CD4-positive, alpha-beta T cell treated with Interleukin-21 for 1 hour (primary cell): ENCODE measurements around the gene OR51E1.

Experiments
- DNase-seq: peaks from one replicate; pipeline ENCODE4 v3.0.0-alpha.2; 2020

The OR51E1 gene

GRCh38 chr11:4643682-4644081 lies at the start of gene OR51E1:
Gene OR51E1 (plus strand): TSS chr11:4643982. CDS start chr11:4652527, 8,545 bp downstream.
- DNase-seq = no peak

GRCh38 chr11:4605057-4605456 lies 38.7 kb upstream of the OR51E1 start:
- no peak for DNase-seq

- no peak for DNase-seq
Observed at GRCh38 chr11:4606231-4607015, 37.4 kb upstream of the OR51E1 start.

- no peak for DNase-seq
Observed at GRCh38 chr11:4607096-4607495, 36.7 kb upstream of the OR51E1 start.

GRCh38 chr11:4607781-4608666 lies 35.8 kb upstream of the OR51E1 start, which contains the start of gene TRIM68:
Gene TRIM68 (minus strand): TSS chr11:4608231. CDS start chr11:4605504, 2,727 bp downstream.
- DNase-seq = peak; percentile 96

GRCh38 chr11:4610258-4610935 lies 33.4 kb upstream of the OR51E1 start:
- peak; percentile 38 for DNase-seq

- DNase-seq = no peak
Observed at GRCh38 chr11:4611986-4612385, 31.8 kb upstream of the OR51E1 start.

- DNase-seq = no peak
Observed at GRCh38 chr11:4615856-4616444, 27.8 kb upstream of the OR51E1 start.

GRCh38 chr11:4619514-4619913 lies 24.3 kb upstream of the OR51E1 start:
- DNase-seq = no peak

- peak; percentile 36 for DNase-seq
Observed at GRCh38 chr11:4626207-4627099, 17.3 kb upstream of the OR51E1 start.

- no peak for DNase-seq
Observed at GRCh38 chr11:4636136-4636535, 7.6 kb upstream of the OR51E1 start.

GRCh38 chr11:4636962-4637661 lies 6.7 kb upstream of the OR51E1 start, which contains the start of gene OR51D1:
Gene OR51D1 (plus strand): TSS chr11:4637477. CDS start chr11:4639791, 2,314 bp downstream.
- peak; percentile 63 for DNase-seq

GRCh38 chr11:4637662-4638047 lies 6.1 kb upstream of the OR51E1 start:
- no peak for DNase-seq

- DNase-seq = no peak
Observed at GRCh38 chr11:4639931-4640330, 3.9 kb upstream of the OR51E1 start.

GRCh38 chr11:4641501-4641900 lies 2.3 kb upstream of the OR51E1 start:
- no peak for DNase-seq

- no peak for DNase-seq
Observed at GRCh38 chr11:4642043-4642442, 1.7 kb upstream of the OR51E1 start.

- no peak for DNase-seq
Observed at GRCh38 chr11:4643076-4643475, 706 bp upstream of the OR51E1 start.

- no peak for DNase-seq
Observed at GRCh38 chr11:4644233-4644632, 451 bp downstream of the OR51E1 start.

GRCh38 chr11:4645974-4646373 lies 2.2 kb downstream of the OR51E1 start:
- no peak for DNase-seq

GRCh38 chr11:4647766-4648165 lies 4.0 kb downstream of the OR51E1 start:
- DNase-seq = no peak
